Measurements from ENCODE around the gene POLA2.
"Not testable (repeated sequence)": the region's sequence is repeated elsewhere in the genome, so short reads cannot be mapped to it uniquely, and the experiment has no call there.

POLA2 gene

DNA sequence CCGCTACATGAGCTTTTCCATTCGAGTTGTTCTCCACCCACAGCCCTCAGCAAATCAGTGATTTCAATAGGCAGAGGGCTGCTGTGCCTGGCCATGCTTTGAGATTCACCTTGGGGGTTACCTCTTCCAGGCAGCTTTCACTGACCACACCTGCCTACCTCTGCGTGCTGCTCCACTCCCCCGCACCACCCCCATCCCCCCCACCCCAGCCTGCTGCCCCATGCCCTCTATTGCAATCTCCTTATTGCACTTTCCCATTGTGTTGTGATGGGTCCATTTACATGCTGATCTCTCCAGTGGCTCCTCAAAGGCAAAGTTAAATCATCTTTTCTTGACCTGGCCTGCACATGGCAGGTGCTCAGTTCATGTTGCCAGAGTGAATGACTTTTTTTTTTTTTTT lies 18.0 kb upstream of the POLA2 start:
- DNase-seq, result no peak

DNA sequence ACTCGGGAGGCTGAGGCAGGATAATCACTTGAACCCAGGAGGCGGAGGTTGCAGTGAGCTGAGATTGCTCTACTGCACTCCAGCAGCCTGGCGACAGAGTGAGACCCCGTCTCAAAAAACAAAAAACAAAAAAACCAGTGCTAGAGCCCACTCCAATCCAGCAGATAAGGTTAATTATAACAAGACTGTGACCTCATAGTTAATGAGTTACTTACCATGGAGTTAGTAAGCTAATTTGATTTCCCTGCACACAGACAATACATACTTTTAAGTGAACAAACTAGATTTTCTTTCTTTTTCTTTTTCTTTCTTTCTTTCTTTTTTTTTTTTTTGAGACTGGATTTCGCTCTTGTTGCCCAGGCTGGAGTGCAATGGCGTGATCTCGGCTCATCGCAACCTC lies 16.7 kb upstream of the POLA2 start:
- DNase-seq, result not testable (repeated sequence)

DNA sequence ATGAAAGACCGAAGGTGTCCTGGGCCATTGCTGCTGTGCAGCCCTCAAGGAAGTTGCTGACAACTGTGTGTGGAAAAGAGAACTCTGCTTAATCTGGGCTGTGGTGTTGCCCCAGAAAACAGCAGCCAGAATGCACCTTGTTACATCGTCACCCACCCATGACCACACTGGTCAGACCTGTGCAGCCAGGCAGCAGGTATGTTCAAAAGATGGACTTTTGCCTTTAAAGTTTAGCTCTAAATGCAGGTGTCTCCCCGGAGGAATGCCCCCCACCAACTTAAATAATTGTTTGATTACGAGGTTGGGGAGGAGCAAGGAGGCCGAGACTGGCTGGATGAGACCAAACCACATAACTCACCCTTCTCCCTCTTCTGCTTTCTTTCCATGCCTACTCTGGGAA lies 15.3 kb upstream of the POLA2 start:
- DNase-seq, result no peak

DNA sequence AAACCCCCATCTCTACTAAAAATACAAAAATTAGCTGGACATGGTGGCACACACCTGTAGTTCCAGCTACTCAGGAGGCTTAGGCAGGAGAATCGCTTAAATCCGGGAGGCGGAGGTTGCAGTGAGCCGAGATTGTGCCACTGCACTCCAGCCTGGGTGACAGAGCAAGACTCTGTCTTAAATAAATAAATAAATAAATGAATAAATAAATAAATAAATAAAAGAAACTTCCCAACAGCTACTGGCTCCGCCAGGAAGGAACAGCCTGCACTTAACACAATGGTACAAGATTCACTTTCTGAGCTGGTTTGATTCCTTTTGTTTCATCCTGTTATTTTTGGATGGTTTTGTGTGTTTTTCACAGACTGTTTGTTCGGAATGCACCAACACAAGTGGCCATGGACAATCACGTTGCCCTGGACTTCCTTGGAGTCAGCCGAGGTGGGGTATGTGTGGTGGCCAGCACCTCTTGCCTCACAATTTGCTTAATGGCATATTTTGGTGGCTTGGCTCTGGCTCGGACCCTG lies 13.5 kb upstream of the POLA2 start:
- not testable (repeated sequence) for DNase-seq

DNA sequence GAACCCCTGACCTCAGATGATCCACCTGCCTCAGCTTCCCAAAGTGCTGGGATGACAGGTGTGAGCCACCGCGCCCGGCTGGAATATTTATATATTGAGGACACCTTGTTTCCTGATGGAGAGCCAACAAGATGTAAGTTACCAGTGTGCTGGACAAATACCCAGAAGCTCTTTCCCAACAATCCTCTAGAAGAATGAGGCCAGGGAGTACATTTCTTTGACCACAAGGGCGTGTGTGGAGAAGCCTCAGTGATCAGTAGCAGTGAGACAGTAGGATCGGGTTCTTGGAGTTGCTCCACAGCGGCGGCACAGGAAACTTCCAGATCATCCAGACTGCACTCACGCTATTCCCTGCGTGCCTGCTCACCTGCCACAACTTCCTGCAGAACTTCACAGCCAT lies 10.3 kb upstream of the POLA2 start:
- DNase-seq, result no peak

DNA sequence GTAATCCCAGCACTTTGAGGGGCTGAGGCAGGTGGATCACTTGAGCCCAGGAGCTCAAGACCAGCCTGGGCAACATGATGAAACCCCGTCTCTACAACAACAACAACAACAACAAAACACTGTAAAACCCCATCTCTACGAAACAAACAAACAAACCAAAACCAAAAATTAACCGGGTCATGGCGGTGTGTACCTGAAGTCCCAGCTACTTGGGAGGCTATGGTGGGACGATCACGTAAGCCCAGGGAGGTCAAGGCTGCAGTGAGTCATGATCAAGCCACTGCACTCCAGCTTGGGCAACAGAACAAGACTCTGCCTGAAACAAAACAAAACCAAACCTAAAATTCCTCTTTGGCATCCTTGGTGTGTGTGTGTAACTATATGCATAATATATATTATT lies 7.0 kb upstream of the POLA2 start:
- DNase-seq, result no peak

DNA sequence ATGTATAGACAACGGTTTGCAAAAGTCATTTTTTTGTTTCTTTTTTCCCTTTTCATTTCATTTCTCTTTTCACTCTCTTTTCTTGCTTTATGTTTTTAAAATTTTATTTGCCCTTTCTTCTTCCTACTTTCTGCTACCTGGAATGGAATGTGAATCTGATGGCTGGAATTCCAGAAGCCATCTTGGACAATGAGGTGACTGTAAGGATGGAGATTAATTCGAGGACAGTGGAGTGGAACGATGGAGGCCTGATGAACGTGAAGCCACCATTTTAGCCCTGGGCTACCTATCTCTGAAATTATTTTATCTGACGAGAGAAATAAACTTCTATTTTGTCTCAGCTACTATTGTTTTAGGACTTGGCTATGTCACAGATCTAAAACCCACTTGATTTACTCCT lies 2.8 kb upstream of the POLA2 start:
- DNase-seq, result no peak

DNA sequence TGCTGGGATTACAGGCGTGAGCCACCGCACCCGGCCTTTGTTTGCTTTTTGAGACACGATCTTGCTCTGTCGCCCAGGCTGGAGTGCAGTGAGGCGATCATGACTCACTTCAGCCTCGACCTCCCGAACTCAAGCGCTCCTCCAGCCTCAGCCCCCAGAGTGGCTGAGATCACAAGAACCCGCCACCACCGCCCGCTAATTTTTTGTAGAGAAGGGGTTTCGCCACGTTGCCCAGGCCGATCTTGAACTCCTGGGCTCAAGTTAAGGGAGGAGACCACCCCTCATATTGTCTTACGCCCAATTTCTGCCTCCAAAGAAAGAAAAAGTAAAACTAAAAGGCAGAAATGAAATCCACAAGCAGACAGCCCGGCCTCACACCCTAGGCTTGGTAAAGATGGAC lies 1.5 kb upstream of the POLA2 start:
- DNase-seq, result no peak

DNA sequence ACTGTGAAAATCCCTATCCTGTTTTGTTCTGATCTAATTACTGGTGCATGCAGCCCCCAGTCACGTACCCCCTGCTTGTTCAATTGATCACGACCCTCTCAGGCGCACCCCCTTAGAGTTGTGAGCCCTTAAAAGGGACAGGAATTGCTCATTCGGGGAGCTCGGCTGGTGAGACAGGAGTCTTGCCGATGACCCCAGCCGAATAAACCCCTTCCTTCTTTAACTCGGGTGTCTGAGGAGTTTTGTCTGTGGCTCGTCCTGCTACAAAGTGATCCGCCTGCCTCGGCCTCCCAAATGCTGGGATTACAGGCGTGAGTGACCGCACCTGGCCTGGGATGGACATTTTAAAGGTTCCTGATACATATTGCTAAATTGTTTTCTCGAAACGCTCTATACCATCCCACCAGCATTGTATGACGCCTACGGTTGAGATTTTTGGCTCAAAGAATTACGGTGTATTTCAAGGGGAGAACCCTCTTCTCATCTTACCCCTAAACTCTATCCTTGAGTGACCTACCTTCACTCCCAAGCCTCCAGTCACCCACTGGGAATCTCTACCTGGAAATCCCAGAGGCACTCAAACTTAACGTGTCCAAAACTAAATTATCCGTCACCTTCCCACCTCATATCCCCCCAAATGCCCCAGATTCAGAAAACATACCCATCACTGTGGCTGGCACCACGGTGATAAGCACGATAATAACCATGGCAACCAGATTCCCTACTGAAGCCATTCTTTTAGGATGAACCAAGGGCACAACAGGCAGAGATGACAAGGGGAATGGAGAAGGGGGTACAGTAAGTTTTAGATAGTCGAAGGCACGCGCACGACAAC lies 789 bp upstream of the POLA2 start:
- no peak for DNase-seq

DNA sequence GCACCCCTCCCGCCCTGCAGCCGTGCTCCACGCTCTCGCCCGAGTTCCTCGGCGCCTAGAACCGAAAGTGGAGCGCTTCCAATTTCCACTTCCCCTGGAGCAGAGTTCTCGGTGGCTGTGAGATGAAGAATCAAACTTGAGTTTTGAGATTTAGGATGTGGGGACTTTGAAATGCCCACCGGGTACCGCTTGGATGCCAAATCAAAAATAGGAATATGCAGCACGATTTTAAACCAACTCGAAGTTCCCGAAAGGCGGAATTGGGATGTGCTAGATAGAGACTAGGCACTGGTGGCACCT lies 569 bp downstream of the POLA2 start:
- no peak for DNase-seq

DNA sequence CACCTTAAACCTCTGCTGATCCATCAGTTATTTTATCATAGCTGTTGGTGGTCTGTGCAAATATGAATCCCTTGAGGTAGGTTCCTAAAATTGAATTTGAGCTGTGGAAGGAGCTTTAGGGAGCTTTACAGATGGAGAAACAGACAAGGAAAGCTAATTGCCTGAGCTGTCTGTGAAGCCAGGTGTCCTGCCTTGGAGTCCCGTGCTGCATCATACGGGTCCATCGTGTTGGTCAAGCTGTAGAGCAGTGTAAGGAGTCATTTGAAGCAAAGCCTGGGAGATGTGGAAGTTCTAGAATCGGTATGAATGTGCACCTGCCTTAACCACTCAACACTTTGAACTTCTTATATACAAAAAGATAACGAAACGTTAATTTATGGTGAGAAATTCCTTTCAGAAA lies 1.0 kb downstream of the POLA2 start:
- DNase-seq, result no peak

DNA sequence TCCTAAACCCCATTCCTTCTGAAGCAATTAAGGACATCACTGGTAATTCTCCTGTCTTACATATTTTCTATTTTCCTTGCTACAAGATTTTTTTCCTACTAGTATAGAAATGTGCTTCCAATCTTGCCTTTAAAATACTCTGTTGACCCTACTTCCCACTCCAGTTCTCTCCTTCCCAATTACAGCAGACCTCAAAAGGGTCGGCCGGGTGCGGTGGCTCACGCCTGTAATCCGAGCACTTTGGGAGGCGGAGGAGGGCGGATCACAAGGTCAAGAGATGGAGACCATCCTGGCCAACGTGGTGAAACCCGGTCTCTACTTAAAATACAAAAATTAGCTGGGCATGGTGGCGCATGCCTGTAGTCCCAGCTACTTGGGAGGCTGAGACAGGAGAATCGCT lies 3.0 kb downstream of the POLA2 start:
- not testable (repeated sequence) for DNase-seq

DNA sequence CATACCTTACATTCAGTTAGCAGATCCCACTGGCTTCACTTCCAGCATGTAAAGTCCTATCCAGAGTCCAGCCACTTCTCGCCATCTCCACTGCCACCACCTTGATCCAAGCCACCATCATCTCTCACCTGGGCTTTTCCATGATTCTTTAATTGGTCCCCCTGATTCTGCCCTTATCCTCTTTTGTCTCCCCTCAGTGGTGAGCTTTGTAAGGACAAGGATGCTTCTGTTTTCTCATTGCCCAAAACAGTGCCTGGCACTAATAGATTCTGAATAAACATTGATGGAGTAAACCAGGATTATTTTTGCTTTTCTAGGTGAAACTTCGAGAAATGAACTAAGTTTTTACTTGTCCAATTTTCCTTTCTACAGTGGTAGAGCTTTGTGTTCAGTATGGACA lies 4.4 kb downstream of the POLA2 start:
- DNase-seq, result no peak

DNA sequence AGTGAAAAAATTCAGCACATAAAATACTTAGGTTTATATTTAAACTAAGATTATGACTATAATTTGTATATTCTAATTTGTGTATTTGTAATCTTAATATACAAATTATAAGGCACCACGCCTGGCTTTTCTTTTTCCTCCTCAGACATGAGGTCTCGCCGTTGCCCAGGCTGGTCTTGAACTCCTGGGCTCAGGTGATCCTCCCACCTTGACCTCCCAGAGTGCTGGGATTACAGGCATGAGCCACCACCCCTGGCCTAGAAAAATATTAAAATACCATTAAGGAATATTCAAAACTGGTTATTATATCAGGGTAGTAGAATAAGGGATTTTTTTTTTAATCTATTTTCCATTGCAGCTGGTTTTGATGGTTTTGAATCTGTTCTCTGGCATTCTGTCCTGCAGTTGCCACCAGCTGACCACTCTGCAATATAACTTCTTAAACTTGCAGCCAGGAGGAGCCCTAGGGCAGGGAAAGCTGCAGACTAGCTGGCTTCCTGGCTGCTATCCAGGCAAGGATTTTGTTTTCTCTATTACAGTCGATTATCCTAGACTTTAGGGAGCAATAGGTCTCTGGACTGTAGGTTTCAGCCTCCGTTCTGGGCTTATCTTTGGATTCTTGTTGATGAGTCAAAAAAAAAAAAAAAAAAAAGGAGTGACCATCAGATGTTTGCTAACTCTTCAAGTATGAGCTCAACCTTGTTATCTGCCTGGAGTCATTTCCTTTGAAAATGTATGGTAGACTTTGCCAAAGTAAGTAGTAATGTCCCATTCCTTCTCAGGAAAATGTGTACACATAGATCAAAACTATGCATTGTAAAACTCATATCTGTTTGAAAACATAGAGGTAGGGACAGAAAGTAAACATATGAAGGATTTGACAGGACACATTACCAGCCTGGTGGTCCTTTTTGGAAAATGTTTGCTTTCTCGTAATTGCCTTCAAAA lies 13.2 kb downstream of the POLA2 start:
- peak; percentile 11 for DNase-seq

DNA sequence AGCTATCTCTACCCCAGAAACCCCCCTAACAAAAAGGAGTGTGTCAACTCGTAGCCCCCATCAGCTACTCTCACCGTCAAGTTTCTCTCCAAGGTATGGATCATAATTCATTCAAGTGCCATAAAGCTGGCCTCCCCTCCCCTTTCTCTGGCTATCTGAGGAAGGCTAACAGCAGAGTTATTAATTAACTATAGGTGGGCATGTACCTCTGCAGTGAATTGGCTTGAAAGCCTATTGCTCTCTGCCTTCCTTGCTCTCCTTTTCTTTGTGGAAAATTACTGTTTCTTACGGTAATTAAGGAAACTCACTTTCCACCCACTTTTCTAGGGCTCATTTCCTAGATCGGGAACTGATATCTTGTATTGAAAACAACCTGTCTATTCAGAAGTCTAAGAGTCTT lies 14.1 kb downstream of the POLA2 start:
- DNase-seq, result no peak

DNA sequence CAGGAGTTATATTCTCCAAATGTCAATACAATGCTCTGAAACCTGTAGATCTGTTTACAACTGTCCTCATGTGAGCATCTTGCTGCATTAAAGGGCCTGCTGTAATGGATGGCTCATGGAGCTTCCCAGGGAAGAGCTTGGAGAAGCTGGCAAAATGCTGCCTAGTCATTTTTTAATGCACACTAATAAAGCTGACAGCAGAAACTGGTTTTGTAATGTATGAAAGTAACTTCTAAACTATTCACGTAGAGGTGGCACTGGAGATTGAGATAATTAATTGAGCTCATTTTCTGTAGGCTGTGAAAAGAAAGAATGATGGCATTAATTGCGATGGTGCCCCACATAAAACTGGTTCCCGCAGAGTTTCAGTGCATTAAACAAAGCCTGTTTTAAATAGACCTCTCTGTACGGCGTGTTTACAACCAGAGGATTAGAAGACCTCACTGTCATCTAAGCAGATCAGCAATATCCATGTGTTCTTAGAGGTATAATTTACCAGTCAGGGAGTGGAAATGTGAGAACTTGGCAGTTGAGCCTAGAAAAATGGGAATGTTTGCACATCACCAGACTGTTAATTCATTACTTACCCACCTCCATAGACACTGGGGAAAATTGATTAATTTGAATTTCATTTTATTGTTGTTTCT lies 16.0 kb downstream of the POLA2 start:
- DNase-seq, result no peak

DNA sequence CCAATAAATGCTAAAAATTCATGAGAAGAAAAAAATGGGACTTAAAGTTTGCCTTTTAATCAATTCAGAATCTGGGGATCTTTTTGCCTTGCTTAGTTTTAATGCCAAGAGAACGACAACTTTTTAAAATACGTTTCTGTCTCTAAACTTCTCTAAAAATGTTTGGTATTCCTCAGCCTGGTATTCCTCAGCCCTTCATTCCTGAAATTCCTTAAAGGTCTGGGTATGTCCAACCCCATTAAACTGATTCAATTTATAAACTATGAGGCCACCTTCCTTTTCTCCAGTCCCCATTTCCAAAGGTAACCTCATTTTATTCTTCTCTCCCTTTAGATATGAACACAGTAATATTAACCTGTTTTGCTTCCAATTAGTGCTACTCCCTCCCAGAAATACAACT lies 16.6 kb downstream of the POLA2 start:
- DNase-seq, result no peak

DNA sequence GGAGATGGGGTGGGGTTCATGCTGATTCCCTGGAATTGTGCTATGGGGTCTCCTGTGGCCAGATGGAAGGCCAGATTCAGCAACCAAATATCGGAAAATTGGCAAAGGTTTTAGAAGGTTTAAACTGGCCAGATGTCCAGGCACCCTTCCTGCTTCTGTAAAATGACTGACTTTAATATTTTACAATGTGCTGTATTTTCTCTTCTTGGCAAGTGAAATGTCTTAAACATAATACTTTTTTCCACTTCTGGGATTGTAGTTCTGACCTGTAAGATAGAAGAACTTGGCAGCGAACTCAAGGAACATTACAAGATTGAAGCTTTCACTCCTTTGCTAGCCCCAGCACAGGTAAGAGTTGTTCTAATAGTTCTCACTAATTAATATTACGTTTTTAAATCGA lies 17.5 kb downstream of the POLA2 start:
- DNase-seq, result no peak

DNA sequence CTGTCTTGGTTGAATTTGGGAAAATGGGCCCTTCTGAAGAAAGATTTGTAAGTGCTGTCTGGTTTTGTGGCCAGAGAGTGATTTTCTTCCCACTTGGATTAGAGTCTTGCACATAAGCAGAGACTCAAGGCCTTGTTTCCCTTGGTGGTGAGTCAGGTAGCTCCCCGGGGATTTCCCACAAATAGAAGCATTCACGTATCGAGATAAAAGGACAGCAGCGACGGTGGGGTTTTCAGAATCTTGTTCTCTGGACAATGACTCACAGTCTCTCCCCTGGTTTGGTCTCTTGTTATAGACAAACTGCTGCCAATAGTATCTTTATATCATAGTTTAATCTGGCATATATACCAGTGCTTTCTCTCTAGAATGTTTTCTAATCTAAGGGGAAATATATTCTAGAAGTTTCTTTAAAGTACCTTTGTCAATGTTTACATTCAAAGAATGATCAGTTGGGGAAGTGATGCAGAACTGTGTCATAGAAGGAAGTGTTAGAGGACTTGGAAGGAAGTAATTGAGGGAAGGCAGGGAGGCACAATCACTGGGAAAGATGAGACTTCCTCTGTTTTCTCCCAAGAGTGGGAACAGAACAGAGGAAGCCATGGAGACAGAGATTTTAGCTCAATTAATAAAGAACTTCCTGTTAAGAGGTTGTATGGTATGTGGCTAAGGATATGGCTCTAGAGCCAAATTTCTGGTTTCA lies 18.1 kb downstream of the POLA2 start:
- peak; percentile 16 for DNase-seq

DNA sequence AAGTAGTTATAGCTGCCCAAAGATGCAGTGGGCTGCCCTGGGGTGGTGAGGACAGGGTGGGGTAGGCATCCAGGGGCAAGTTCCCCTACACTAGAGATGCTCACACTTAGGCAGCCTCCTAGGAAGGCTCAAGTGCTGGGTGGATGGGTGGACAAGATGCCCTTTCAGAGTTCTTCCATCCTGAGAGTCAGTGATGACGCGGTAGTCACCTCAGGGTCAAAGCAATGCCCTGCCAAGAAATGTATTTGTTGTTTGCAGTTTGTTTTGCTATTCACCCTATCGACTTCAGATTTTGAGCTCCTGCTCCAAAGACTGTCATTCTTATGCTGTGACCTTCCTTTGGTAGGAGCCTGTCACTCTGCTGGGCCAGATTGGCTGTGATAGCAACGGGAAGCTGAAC lies 18.9 kb downstream of the POLA2 start:
- no peak for DNase-seq

DNA sequence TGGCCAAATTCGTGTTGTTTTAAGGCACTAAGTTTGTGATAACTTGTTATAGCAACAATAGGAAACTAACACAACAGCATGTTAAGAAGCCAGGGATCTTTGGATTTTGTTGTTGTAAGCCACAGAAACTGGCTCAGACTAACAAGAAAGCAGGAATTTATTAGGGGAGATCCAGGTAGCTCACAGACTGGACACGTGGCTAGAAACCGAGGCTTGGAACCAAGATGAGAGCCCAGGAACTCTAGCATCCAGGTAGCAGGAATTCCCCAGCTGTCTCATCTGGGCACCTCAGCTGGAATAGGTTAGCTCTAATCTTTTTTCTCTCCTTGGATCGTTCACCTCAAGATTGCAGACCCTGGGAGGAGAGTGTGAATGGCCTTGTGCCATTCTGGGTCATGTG lies 24.9 kb downstream of the POLA2 start:
- no peak for DNase-seq

DNA sequence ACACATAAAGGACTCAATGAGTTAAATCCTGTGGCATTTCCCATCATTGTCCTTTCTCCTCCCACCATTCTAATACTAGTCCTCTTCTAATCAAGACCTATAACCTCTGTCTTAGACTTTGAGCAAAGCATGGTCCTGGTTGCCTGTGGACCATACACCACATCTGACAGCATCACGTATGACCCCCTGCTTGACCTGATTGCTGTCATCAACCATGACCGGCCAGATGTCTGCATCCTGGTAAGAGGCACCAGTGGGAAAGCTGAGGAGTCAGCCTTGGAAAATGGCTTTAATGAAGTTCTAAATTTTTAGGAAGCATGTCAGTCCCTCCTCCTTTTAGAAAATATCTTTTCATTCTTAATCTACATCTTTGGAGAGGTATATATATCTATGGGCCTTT lies 25.8 kb downstream of the POLA2 start:
- DNase-seq, result no peak

All from effector CD4-positive, alpha-beta T cell (primary cell).